GM19035 (cell line): ENCODE measurements around the gene KDSR.

Source experiments
- ATAC-seq: cut with Tn5 transposase; IDR thresholded peaks from one replicate; pipeline ENCODE4 v1.9.1; 2021; ENCODE audit not compliant: unreplicated experiment

The KDSR gene

GRCh38 chr18:63322206-63322605, 44.8 kb downstream of the KDSR start:
- no peak for ATAC-seq

DNA sequence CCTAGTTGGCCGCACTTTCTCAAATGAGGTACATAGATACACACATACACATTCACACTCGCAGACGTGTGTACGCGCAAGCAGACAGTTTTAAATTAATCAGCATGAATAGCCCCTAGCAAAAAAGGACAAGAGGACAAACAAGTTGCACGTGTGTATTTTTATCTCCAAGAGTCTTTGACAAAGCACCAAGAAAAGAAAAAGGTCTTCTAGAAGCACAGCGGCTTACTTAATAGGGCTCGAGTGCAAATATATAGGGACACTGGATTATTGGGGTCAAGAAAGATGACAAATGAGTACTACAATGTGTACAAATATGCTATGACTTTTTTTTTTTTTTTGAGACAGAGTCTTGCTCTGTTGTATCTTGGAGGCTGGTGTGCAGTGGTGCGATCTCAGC, 45.7 kb downstream of the KDSR start:
- ATAC-seq, result no peak

- no peak for ATAC-seq
Measured at GRCh38 chr18:63320975-63321265, 46.1 kb downstream of the KDSR start.

- peak; percentile 63 for ATAC-seq
Measured at GRCh38 chr18:63320123-63320974, 46.7 kb downstream of the KDSR start.

DNA sequence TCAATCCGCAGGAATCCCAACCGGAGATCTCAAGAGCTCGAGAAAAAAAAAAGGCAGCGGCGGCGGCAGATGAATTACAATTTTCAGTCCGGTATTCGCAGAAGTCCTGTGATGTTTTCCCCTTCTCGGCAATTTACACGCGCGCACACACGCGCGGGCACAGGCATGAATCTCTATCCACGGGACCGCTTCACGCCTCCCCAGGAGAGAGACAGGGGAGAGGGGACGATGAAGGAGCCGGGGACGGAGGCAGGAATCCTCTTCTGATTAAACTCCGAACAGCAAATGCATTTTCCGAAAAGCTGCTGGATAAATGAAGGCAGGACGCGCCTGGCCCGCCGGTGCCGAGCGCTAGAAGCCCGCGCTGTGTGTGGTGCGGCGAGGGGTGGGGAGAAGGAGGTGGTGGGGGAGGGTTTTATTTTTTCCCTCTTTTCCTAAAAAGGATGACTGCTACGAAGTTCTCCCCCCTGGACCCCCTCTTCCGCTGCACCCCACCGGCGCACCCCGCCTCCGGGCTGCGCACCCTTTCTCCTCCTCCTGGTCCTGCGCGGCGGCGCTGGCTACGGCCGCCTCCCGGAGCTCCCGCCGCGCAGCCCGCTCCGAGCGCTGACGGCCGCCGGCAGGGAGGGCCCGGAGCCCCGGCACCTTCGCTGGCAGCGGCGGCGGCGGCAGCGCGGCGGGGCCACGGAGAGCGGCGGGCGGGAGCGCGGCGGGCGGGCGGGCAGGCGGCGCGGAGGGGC, 47.5 kb downstream of the KDSR start, which contains the start of gene BCL2:
Gene BCL2 (minus strand): TSS at position 387 of the 740 bp plus-strand sequence.
- peak; percentile 22 for ATAC-seq

- no peak for ATAC-seq
Measured at GRCh38 chr18:63318889-63319382, 48.1 kb downstream of the KDSR start.

GRCh38 chr18:63317982-63318888, 48.8 kb downstream of the KDSR start:
- ATAC-seq, result peak; percentile 38

DNA sequence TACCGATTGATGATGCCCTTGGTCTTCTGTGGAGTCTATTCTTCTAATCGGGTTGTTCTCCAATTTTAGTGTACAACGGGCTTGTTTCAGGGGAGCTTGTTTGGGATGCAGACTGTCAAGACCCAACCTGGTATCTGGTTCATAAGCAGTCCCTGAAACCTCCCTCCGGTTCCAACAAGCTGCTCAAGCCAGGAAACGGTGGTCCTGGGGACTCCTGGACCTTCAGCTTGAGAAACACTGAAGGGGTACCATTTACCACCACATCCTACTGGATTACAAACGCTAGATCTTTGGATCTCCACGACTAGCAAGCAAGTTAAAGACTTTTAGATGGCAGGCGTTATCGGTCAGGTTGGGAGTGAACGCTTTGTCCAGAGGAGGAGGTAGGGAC, 49.5 kb downstream of the KDSR start:
- no peak for ATAC-seq

DNA sequence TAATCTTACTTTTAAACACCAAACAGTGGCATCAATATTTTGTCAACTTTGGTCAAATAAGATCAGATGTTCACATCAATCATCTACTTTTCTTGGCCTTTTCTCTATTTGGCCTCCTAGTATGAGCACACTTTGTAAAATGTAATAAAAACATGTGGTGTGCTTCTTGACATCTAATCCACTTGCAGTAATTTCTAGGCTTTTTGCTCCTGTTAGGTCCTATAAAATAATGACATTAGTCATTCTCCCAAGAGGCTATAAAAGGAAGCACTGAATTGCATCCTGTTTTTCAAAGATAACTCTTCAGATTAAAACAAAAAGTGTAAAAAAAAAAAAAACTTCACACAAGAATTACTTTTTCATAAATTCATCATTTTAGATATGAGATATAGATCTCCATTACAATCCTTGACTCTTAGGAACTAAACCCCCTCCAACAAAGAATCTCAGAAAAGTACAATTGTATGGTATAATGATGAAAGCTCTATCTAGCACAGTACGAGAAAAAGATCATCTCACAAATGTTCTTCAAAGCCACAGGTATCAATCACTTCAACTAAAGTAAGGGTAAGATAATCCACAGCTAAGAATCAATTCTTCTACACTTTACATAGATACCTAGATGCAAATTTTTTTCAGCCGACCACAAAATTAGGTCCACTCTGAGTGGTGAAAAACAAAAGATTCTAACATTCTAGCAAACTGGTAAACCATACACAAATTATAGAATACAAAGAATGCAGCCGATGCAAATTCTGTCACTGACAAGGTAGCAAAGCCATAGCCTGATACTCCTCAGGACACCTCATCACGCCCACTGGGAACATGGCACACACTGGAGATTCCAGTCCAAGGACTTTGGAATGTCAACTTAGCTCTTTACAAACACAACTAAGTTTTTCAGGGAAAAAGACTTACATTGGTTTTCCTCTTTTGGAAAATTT, 50.1 kb downstream of the KDSR start:
- ATAC-seq, result no peak

- ATAC-seq, result no peak
Measured at GRCh38 chr18:63315876-63316275, 51.1 kb downstream of the KDSR start.

GRCh38 chr18:63315131-63315662, 51.8 kb downstream of the KDSR start:
- ATAC-seq, result no peak

- ATAC-seq, result no peak
Measured at GRCh38 chr18:63314062-63314790, 52.8 kb downstream of the KDSR start.

- no peak for ATAC-seq
Measured at GRCh38 chr18:63313396-63313917, 53.5 kb downstream of the KDSR start.

GRCh38 chr18:63312737-63313395, 54.1 kb downstream of the KDSR start:
- ATAC-seq, result peak; percentile 35

- peak; percentile 0 for ATAC-seq
Measured at GRCh38 chr18:63312019-63312409, 55.0 kb downstream of the KDSR start.

- peak; percentile 59 for ATAC-seq
Measured at GRCh38 chr18:63311118-63312018, 55.6 kb downstream of the KDSR start.

- ATAC-seq, result no peak
Measured at GRCh38 chr18:63309422-63309821, 57.6 kb downstream of the KDSR start.
